Stimulated activated CD8-positive, alpha-beta memory T cell treated with anti-CD3 and anti-CD28 coated beads, Interleukin-4, amount 100 ng/mL, for 4 hours (primary cell): ENCODE data around the gene TMCC2.
"Not testable (repeated sequence)": the region's sequence is repeated elsewhere in the genome, so short reads cannot be mapped to it uniquely, and the experiment has no call there.

Source experiments
- DNase-seq, 2 donors: peaks; one replicate each; pipeline ENCODE4 v3.0.0-alpha.2; 2020; ENCODE audit warnings: low read depth in 2 of 2, low spot score in 1 of 2

TMCC2 gene

GRCh38 chr1:205211839-205212536 is 15.8 kb upstream of the TMCC2 start:
- DNase-seq = no peak

- no peak for DNase-seq
Measured at GRCh38 chr1:205214756-205215155, 13.0 kb upstream of the TMCC2 start.

- no peak for DNase-seq
Measured at GRCh38 chr1:205216588-205216987, 11.2 kb upstream of the TMCC2 start.

GRCh38 chr1:205217418-205217817 is 10.3 kb upstream of the TMCC2 start:
- no peak for DNase-seq

GRCh38 chr1:205220421-205220820 is 7.3 kb upstream of the TMCC2 start:
- DNase-seq = no peak

- DNase-seq = no peak
Measured at GRCh38 chr1:205224736-205225135, 3.0 kb upstream of the TMCC2 start.

GRCh38 chr1:205225901-205226765 is 1.6 kb upstream of the TMCC2 start:
- no peak for DNase-seq

- no peak for DNase-seq
Measured at GRCh38 chr1:205226868-205227583, 720 bp upstream of the TMCC2 start.

GRCh38 chr1:205228093-205228521 is 361 bp downstream of the TMCC2 start:
- no peak for DNase-seq

GRCh38 chr1:205229399-205229871 is 1.7 kb downstream of the TMCC2 start:
- DNase-seq = peak in 1 of 2 donors; percentile 29

- no peak for DNase-seq
Measured at GRCh38 chr1:205229916-205230700, 2.4 kb downstream of the TMCC2 start.

- no peak for DNase-seq
Measured at GRCh38 chr1:205230982-205231381, 3.2 kb downstream of the TMCC2 start.

GRCh38 chr1:205232127-205232820 is 4.5 kb downstream of the TMCC2 start:
- no peak for DNase-seq

GRCh38 chr1:205232945-205233397 is 5.2 kb downstream of the TMCC2 start:
- DNase-seq = no peak

GRCh38 chr1:205233986-205234385 is 6.2 kb downstream of the TMCC2 start:
- DNase-seq = not testable (repeated sequence)

- no peak for DNase-seq
Measured at GRCh38 chr1:205235951-205236350, 8.2 kb downstream of the TMCC2 start.

- no peak for DNase-seq
Measured at GRCh38 chr1:205236526-205236925, 8.8 kb downstream of the TMCC2 start.

GRCh38 chr1:205236951-205237475 is 9.3 kb downstream of the TMCC2 start:
- DNase-seq = no peak

- DNase-seq = no peak
Measured at GRCh38 chr1:205237526-205238484, 10.1 kb downstream of the TMCC2 start.
